ENCODE data around the gene EIF2AK3.
"Not testable (repeated sequence)": the region's sequence is repeated elsewhere in the genome, so short reads cannot be mapped to it uniquely, and the experiment has no call there.

EIF2AK3 gene

GRCh38 chr2:88632569-88632968 is 5.3 kb upstream of the EIF2AK3 start:
- DNase-seq = no peak

GRCh38 chr2:88628571-88628939 is 1.3 kb upstream of the EIF2AK3 start:
- no peak for DNase-seq

GRCh38 chr2:88627856-88628570 is 749 bp upstream of the EIF2AK3 start:
- DNase-seq = peak; percentile 90

GRCh38 chr2:88626171-88627054 is 851 bp downstream of the EIF2AK3 start:
- DNase-seq = no peak

- DNase-seq = no peak
Measured at GRCh38 chr2:88624477-88624876, 2.8 kb downstream of the EIF2AK3 start.

GRCh38 chr2:88623831-88624465 is 3.3 kb downstream of the EIF2AK3 start:
- DNase-seq = not testable (repeated sequence)

- DNase-seq = no peak
Measured at GRCh38 chr2:88622307-88622706, 5.0 kb downstream of the EIF2AK3 start.

- no peak for DNase-seq
Measured at GRCh38 chr2:88621432-88621831, 5.8 kb downstream of the EIF2AK3 start.

GRCh38 chr2:88620015-88620414 is 7.2 kb downstream of the EIF2AK3 start:
- no peak for DNase-seq

- no peak for DNase-seq
Measured at GRCh38 chr2:88615822-88616221, 11.4 kb downstream of the EIF2AK3 start.

- DNase-seq = no peak
Measured at GRCh38 chr2:88614497-88615157, 12.6 kb downstream of the EIF2AK3 start.

GRCh38 chr2:88613921-88614320 is 13.3 kb downstream of the EIF2AK3 start:
- no peak for DNase-seq

- no peak for DNase-seq
Measured at GRCh38 chr2:88608184-88608583, 19.1 kb downstream of the EIF2AK3 start.

GRCh38 chr2:88607416-88607815 is 19.8 kb downstream of the EIF2AK3 start:
- DNase-seq = no peak

GRCh38 chr2:88606371-88607030 is 20.8 kb downstream of the EIF2AK3 start:
- DNase-seq = no peak

- DNase-seq = no peak
Measured at GRCh38 chr2:88603146-88603545, 24.1 kb downstream of the EIF2AK3 start.

GRCh38 chr2:88602022-88602421 is 25.2 kb downstream of the EIF2AK3 start:
- DNase-seq = no peak

GRCh38 chr2:88601286-88601685 is 26.0 kb downstream of the EIF2AK3 start:
- DNase-seq = no peak

GRCh38 chr2:88600038-88600465 is 27.2 kb downstream of the EIF2AK3 start:
- DNase-seq = no peak

- DNase-seq = no peak
Measured at GRCh38 chr2:88599527-88599926, 27.7 kb downstream of the EIF2AK3 start.

- DNase-seq = no peak
Measured at GRCh38 chr2:88597168-88597567, 30.1 kb downstream of the EIF2AK3 start.

GRCh38 chr2:88596141-88596830 is 31.0 kb downstream of the EIF2AK3 start:
- DNase-seq = no peak
